ENCODE results near the gene UACA.

DNA sequence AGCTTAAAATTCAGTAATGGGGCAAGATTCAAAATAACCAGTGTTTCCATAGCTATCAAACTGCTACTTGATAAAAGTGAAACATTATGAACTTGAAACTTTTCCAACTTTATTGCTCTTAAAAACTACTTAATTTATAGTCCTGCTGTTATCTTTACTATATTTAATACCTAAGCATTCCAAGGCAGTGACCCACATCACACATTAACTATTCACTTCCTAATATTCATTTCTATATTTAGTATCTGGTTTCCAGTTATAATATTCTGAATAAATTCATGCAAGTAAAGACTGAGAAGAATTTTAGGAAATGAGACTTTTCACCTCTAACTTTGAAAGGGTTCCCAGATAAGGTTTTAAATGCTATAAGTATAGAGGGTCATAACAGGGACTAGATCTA lies 64.9 kb downstream of the UACA start:
- TF ChIP-seq, protein P1, sequence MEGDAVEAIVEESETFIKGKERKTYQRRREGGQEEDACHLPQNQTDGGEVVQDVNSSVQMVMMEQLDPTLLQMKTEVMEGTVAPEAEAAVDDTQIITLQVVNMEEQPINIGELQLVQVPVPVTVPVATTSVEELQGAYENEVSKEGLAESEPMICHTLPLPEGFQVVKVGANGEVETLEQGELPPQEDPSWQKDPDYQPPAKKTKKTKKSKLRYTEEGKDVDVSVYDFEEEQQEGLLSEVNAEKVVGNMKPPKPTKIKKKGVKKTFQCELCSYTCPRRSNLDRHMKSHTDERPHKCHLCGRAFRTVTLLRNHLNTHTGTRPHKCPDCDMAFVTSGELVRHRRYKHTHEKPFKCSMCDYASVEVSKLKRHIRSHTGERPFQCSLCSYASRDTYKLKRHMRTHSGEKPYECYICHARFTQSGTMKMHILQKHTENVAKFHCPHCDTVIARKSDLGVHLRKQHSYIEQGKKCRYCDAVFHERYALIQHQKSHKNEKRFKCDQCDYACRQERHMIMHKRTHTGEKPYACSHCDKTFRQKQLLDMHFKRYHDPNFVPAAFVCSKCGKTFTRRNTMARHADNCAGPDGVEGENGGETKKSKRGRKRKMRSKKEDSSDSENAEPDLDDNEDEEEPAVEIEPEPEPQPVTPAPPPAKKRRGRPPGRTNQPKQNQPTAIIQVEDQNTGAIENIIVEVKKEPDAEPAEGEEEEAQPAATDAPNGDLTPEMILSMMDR (IDR thresholded peaks at IDR 0.05; ENCODE audit: low read depth, low read length): no peak
- no peak for TF ChIP-seq POLR2A (IDR thresholded peaks at IDR 0.05; ENCODE audit: extremely low read depth, insufficient read length)

Data from NB4 (cell line).